Anterior cingulate cortex (tissue), 58 donors: ENCODE data around the gene ZNFX1.
"Not testable (repeated sequence)": the region's sequence is repeated elsewhere in the genome, so short reads cannot be mapped to it uniquely, and the experiment has no call there.

ENCODE experiments used
- DNase-seq, 58 donors: peaks; one replicate each; lab custom pipeline; 2025; lab: John Stamatoyannopoulos, UW

Gene ZNFX1

DNA sequence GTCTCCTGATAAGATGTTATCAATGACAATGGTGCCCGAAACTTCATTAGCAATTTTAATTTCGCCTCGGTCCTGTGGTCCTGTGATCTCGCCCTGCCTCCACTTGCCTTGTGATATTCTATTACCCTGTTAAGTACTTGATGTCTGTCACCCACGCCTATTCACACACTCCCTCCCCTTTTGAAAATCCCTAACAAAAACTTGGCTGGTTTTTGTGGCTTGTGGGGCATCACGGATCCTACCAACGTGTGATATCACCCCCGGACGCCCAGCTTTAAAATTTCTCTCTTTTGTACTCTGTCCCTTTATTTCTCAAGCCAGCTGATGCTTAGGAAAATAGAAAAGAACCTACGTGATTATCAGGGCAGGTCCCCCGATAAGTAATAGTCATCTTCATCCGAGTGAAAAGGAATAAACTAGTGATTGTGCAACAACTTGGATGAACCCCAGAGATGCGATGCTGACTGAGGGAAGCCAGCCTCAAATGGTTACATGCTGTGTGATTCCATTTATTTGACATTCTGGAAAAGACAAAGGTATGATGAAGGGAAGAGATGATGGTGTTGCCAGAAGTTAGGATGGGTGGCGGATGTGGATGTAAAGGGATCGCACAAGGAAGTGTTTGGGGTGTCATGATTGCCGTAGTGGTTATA lies 16.3 kb upstream of the ZNFX1 start:
- DNase-seq, result not testable (repeated sequence)

DNA sequence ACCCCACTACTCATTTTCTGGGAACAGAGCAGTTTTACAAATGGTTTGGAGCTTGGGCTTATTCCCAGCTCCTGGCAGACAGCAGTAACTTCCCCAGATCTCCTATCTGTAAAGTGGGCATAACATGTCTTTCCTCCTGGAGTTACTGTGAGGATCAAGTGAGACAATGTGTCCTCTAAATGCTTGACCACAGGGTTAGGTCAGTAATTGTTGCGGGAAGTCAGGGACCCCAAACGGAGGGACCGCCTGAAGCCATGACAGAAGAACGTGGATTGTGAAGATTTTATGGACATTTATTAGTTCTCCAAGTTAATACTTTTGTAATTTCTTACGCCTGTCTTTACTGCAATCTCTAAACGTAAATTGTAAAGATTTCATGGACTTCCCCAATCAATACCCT lies 15.3 kb upstream of the ZNFX1 start:
- no peak for DNase-seq

GRCh38 chr20:49292010-49292409 lies 14.2 kb upstream of the ZNFX1 start:
- no peak for DNase-seq

DNA sequence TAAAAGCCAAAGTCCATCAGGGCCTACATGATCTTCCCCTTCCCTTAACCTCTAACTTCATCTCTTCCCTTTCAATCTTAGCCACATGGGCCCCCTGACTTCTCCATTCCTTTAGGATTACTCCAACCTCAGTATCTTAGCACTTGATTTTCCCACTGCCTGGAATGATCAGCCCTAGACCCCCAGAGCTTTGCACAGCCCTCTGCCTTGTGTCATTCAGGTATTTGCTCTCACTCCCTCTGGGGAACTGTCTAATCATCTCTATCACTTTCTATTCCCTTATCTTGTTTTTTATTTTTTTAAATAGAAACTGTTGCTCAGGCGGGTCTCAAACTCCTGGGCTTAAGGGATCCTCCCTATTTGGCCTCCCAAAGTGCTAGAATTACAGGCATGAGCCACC lies 13.3 kb upstream of the ZNFX1 start:
- no peak for DNase-seq

GRCh38 chr20:49290608-49291191 lies 12.8 kb upstream of the ZNFX1 start:
- DNase-seq, result no peak

DNA sequence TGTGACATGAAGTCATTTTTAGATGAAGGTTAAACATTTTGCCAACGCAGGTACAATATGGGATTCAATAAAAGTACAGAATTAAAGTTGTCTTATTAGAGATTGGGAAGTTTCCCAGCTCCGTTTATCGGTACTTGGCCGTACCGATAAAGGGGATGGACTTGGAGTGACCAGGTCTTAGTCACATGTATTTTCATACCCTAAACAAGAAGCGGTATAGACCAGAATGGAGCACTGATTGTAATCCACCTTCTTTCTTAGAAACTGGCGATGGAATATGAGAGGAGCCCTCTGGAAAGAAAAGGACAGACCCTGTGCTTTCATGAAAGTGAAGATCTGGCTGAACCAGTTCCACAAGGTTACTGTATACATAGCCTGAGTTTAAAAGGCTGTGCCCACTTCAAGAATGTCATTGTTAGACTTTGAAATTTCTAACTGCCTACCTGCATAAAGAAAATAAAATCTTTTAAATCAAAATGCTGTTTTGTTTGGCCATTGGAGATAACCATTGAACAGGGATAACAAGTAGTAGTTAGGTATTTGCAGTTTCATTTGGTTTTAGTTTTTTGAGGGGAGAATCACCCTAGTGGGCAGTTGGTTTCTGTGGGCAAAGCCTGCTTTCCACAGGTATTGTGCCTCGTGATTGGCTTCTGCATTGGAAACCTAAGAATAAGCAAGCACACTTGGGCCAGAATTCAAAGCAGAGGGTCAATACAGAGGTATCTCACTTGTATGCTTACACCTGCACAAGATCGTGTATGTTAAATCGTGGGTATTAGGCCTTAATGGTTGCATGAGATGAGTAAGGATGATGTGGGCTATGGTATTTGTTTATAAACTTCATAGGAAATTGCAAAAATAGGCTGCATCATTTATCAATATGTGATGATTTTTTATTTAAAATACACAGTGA lies 11.2 kb upstream of the ZNFX1 start:
- DNase-seq, result no peak

GRCh38 chr20:49288250-49288751 lies 10.4 kb upstream of the ZNFX1 start:
- DNase-seq, result no peak

DNA sequence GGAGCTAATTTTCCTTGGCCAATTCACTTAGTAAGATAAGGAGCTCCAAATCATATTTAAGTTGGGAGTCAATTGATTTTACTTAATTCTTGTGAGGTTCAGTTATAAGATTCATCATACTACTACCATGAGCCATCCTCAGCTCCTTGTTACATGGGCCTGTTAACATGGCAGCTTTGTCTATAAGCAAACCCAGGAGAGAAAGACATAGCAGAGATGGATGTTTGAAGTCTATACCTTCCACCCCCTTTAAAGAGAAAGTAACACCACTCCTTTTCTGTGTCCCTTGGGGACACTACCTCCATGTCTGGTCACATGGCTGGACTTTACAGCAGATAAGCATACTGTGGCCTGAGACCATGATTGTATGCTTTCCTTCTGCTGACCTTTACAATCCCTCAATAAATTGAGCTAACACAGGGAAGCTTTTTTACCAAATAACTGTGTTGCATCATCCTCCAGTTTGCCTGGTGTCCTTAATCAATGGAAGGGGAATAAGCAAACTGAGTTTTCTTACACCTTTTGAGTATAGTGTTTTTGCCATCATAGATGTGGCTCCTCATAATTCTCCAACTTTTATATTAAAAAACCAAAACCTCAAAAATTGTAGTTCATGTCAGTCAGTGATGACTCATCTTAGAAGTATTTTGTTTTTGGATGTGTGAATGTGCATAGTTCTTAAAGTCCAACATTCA lies 9.8 kb upstream of the ZNFX1 start:
- no peak for DNase-seq

DNA sequence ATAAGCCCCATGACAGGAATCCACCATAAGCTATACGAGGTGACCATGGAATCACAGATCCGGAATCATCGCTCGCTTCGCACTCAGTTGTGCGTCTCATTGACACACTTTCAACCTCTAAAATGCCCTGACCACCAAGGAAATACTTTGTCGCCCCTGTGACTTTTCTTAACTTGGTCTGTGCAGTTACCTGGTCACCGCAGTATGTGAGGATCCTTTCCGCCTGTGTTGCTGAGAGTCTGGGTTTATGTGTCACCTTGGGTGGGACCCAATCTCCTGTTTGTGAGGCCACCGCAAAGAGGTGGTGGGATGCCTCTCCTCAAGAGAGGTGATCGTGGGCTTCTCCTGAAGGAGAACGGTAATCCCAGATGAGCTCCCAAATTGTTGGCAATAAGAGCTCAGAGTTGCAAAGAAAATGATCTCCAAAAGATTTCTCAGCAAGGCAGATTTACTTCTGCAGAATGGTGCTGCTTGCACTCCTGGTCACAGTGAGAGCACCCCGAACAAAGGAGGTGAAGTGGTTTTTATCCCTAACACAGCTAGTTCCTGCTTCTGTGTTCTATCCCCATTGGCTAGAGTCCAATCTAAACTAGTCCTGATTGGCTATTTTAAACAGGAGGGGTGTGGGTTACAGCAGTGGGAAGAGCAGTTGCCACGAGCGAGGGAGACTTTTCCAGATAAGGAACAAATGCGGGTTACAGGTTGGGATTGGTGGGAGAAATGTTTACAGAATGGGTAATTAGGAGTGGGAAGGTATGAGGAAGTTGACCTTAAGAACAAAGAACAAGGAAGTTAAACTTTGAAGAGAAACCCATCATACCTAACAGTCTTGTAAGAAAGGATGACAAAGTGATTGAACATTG lies 9.1 kb upstream of the ZNFX1 start:
- DNase-seq, result no peak

GRCh38 chr20:49285813-49286494 lies 8.1 kb upstream of the ZNFX1 start:
- no peak for DNase-seq

DNA sequence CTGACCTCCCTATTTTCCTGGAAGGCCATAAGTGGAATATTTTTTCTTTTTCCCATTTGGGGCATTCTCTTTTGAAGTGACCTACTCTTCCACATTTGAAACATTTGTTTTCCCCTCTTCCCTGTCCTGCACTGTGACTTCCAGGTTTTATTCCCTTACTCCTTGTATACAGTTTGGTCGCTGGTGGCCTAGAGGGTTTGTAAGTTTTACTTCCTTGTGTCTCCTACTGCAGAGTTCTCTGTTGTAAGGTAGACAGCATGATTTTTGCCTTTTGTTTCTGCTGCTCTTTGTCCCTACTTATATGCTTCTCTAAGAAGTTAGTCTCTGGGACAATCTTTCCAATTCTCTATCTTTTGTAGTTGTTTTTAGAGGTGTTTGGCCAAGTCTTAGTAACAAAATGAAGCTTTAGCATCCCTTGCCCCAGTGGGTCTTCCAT lies 7.4 kb upstream of the ZNFX1 start:
- DNase-seq, result no peak

GRCh38 chr20:49284818-49285217 lies 7.0 kb upstream of the ZNFX1 start:
- no peak for DNase-seq

DNA sequence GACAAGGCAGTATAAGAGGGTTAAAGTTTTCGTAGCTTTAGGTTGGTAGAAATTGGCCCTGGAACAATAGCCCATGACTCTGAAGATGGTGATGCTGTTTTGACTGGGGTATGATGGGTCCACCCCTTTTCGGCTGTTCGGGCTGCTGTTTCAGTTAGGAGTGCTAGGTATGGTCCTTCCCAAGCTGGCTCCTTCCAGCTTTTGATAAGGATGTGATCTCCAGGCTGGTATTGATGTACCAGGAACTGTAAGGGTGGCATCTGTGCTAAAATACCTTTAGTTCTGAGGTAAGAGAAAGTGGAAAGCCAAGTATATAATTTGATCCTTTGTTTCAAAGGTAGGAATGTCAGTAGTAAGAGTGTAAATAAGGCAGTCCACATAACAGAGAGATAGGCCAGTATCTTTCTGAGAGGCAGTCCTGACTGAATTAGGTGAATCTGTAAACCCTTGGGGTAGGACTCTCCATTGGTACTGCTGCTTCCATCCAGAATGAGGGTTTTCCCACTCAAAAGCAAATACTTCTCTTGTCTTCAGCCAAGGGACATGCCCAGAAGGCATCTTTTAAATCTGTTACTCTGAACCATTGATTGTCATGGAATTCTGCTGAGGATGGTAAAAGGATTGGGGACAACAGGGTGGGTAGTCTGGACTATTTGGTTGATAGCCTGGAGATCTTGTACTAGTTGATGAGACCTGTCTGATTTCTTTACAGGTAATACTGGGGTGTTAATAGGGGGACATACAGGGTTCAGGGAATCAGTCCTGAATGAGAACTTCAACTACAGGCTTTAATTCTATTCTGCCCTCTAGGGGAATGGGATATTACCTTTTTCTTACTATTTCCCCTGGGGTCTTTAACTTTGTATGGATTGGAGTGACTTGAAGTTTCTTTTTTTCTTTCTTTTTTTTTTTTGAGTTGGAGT lies 6.1 kb upstream of the ZNFX1 start:
- DNase-seq, result no peak

DNA sequence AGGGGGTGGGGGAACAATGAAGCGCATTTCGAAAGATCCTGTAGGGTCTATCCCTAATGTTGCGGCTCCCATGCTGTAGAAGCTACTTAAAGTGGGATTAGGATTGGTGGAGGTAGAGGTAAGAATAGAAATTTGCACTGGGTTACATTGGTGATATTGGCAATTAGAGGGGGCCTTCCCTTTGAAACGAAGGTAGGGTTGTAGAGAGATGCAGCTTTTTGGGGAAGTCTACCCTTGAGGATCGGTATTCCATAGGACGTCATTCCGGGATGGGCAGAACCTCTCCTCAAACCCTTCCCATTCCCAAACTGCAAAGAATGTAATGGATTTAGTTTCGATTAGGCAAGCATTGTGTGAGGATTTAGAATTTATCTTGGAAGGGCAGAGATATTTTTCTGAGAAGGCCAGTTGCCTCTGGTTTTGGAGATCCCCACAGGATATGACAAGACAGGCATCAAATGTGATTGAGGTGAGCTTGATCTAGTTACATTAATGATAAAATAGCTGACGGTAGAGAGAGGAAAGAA lies 5.4 kb upstream of the ZNFX1 start:
- no peak for DNase-seq

- DNase-seq, result no peak
These were observed 4.8 kb upstream of the ZNFX1 start for GRCh38 chr20:49282584-49283171.

- no peak for DNase-seq
These were observed 4.1 kb upstream of the ZNFX1 start for GRCh38 chr20:49281913-49282467.
